Vagina (tissue), 2 donors: ENCODE data around the gene IL37. TPM values are rescaled to one million over a fixed set of nuclear protein-coding genes. Genes with fewer than 3 reads are reported as not detected.

Experiments
- DNase-seq, 2 donors: peaks; one replicate each; pipeline ENCODE4 v3.0.0-alpha.2; 2017; ENCODE audit errors: extremely low spot score in 2 of 2
- H3K27ac ChIP-seq: fragments of 200-600 bp; sonication (generic); one replicate; pipeline ENCODE4 v1.5.1; 2019
- H3K27me3 ChIP-seq: fragments of 200-600 bp; sonication (generic); one replicate; pipeline ENCODE4 v1.5.1; 2019
- H3K36me3 ChIP-seq, 2 donors: fragments of 200-600 bp; sonication (generic); one replicate each; pipeline ENCODE4 v1.5.1; 2017 to 2019
- H3K4me1 ChIP-seq: fragments of 200-600 bp; sonication (generic); one replicate; pipeline ENCODE4 v1.5.1; 2019
- H3K4me3 ChIP-seq, 2 donors: fragments of 200-600 bp; sonication (generic); 1 replicate in 1 of 2; 2 replicates in 1 of 2; pipeline ENCODE4 v1.5.1; 2016 to 2019
- H3K9me3 ChIP-seq: fragments of 200-600 bp; sonication (generic); one replicate; pipeline ENCODE4 v1.5.1; 2019
- POLR2A ChIP-seq, 2 donors: fragments of 450-650 bp; IDR thresholded peaks; one replicate each; pipeline ENCODE4 v1.6.1; 2017; ENCODE audit warnings: antibody characterized with exemption in 2 of 2, mild to moderate bottlenecking in 2 of 2, moderate library complexity in 2 of 2
- POLR2AphosphoS5 ChIP-seq, 2 donors: sonication (generic); formaldehyde crosslinking; IDR thresholded peaks; one replicate each; pipeline ENCODE4 v1.9.0; 2017; ENCODE audit warnings: antibody characterized with exemption in 2 of 2, mild to moderate bottlenecking in 2 of 2, low read depth in 1 of 2; ENCODE audit not compliant: insufficient read depth in 1 of 2
- intact Hi-C: fragments of 100-400 bp; cut with DNase I; formaldehyde crosslinking; loops from one replicate; pipeline ENCODE4 v1.15.1; 2023
- total RNA-seq: library from RNA; depleted of rRNA; stranded (reverse); fragments of >200 nt; gene quantifications from one replicate; pipeline ENCODE4 v1.2.3, GENCODE V29; 2016
- TF ChIP-seq, protein P1 (sequence below), 3 experiments: fragments of 450-650 bp in 2 of 3; fragments of 200-600 bp in 1 of 3; sonication (generic) in 1 of 3; IDR thresholded peaks; one replicate each; pipeline ENCODE4 v1.5.1; 2017 to 2019; ENCODE audit warnings: antibody characterized with exemption in 3 of 3, mild to moderate bottlenecking in 2 of 3, moderate library complexity in 2 of 3

IL37 gene
- total RNA-seq, 1 donor from 2014 or later: not detected

GRCh38 chr2:112944971-112945370 lies 34.0 kb downstream of the IL37 start:
- intact Hi-C loops: no loop called here

GRCh38 chr2:112946086-112946485 lies 35.1 kb downstream of the IL37 start:
- TF ChIP-seq POLR2AphosphoS5 (IDR thresholded peaks at IDR 0.05; ENCODE audit: insufficient read depth in 1 of 2, low read depth in 1 of 2) (no peak), POLR2A (IDR thresholded peaks at IDR 0.05) (no peak)
- TF ChIP-seq, protein P1, sequence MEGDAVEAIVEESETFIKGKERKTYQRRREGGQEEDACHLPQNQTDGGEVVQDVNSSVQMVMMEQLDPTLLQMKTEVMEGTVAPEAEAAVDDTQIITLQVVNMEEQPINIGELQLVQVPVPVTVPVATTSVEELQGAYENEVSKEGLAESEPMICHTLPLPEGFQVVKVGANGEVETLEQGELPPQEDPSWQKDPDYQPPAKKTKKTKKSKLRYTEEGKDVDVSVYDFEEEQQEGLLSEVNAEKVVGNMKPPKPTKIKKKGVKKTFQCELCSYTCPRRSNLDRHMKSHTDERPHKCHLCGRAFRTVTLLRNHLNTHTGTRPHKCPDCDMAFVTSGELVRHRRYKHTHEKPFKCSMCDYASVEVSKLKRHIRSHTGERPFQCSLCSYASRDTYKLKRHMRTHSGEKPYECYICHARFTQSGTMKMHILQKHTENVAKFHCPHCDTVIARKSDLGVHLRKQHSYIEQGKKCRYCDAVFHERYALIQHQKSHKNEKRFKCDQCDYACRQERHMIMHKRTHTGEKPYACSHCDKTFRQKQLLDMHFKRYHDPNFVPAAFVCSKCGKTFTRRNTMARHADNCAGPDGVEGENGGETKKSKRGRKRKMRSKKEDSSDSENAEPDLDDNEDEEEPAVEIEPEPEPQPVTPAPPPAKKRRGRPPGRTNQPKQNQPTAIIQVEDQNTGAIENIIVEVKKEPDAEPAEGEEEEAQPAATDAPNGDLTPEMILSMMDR (IDR thresholded peaks at IDR 0.05): no peak
- H3K4me1 ChIP-seq: no peaks in the 10 kb centered on the region
- H3K36me3 ChIP-seq: no peaks in the 10 kb centered on the region
- peaks cover 6% of the 10 kb centered on the region for H3K9me3 ChIP-seq
- intact Hi-C loops: no loop called here
- no peak overlapping the region for H3K4me3 ChIP-seq
- DNase-seq: no peak
- H3K27ac ChIP-seq: no peak overlapping the region
- H3K27me3 ChIP-seq: no peaks in the 10 kb centered on the region

More at GRCh38 chr2:112944971-112945370, 34.0 kb downstream of the IL37 start:
- Histone ChIP-seq H3K27ac (no peak overlapping the region), H3K4me1 (no peaks in the 10 kb centered on the region), H3K27me3 (no peaks in the 10 kb centered on the region), H3K9me3 (peaks cover 6% of the 10 kb centered on the region), H3K4me3 (no peak overlapping the region), H3K36me3 (no peaks in the 10 kb centered on the region)
- no peak for TF ChIP-seq POLR2AphosphoS5 (IDR thresholded peaks at IDR 0.05; ENCODE audit: insufficient read depth in 1 of 2, low read depth in 1 of 2)
- TF ChIP-seq, protein P1 (IDR thresholded peaks at IDR 0.05): no peak
- DNase-seq: no peak

DNA sequence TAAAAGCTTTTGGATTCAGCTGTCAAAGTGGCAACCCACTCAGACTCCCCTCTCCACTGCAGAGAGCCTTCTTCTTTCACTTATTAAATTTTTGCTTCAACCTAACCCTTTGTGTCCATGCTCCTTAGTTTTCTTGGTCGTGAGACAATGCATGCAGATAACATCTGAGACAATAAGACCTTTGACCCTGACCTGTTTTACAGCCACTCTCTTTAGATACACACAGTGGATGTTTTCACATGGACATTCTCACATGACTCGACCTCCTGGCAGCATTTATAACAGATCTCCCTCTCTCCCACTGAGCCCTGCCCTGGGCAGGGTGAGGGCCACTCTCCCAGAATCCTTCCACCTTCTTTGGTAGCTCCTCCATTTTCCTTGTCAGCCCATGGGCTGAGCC lies 36.4 kb downstream of the IL37 start:
- TF ChIP-seq POLR2AphosphoS5 (IDR thresholded peaks at IDR 0.05; ENCODE audit: insufficient read depth in 1 of 2, low read depth in 1 of 2) (no peak), POLR2A (IDR thresholded peaks at IDR 0.05) (no peak)
- TF ChIP-seq, protein P1 (IDR thresholded peaks at IDR 0.05): no peak
- no peaks in the 10 kb centered on the region for H3K4me1 ChIP-seq
- H3K4me3 ChIP-seq: no peak overlapping the region
- H3K27me3 ChIP-seq: no peaks in the 10 kb centered on the region
- DNase-seq: no peak
- no peak overlapping the region for H3K27ac ChIP-seq
- intact Hi-C loops: no loop called here
- no peaks in the 10 kb centered on the region for H3K36me3 ChIP-seq
- H3K9me3 ChIP-seq: peaks cover 6% of the 10 kb centered on the region

DNA sequence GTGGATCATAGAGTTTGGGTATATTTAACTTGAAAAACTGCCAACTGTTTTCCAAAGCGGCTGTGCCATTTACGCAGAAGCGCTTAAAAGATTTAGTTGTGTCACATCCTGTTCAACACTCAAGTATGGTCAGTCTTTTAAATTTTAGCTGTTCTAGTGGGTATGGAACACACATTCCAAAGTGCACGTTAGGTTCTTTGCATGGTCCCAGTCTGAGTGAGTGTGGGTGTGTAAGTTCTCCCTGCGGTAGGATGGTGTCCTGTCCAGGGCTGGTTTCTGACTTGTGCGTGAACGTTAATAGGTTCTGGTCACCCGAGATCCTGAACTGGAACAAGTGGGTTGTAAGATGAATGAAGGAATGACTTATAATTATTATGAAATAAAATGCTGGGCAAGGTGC lies 38.5 kb downstream of the IL37 start:
- H3K36me3 ChIP-seq: no peaks in the 10 kb centered on the region
- TF ChIP-seq, protein P1 (IDR thresholded peaks at IDR 0.05): no peak
- TF ChIP-seq POLR2AphosphoS5 (IDR thresholded peaks at IDR 0.05; ENCODE audit: insufficient read depth in 1 of 2, low read depth in 1 of 2): no peak
- no peak for TF ChIP-seq POLR2A (IDR thresholded peaks at IDR 0.05)
- H3K27me3 ChIP-seq: no peaks in the 10 kb centered on the region
- H3K27ac ChIP-seq: no peak overlapping the region
- intact Hi-C loops: no loop called here
- no peak for DNase-seq
- no peaks in the 10 kb centered on the region for H3K4me1 ChIP-seq
- peaks cover 6% of the 10 kb centered on the region for H3K9me3 ChIP-seq
- no peak overlapping the region for H3K4me3 ChIP-seq

DNA sequence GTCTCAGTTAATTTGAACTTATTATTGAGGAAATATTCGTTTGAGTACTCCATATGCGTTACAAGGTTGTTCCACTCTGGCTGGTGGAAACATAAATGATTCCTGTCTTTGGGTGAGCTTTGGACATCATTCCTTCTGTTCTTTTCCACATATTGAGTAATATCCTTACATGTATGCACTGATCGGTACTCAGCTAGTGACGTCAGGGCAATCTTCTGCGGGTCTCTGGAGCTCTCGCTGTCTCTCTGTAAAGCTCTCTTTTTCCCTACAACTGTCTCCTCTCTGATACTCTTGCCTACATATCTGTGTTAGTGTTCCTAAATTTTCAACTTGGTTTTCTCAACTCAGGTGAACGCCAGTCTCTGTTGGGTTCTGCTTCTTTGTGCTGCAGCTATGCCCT lies 43.4 kb downstream of the IL37 start:
- no peaks in the 10 kb centered on the region for H3K9me3 ChIP-seq
- TF ChIP-seq POLR2A (IDR thresholded peaks at IDR 0.05) (no peak), POLR2AphosphoS5 (IDR thresholded peaks at IDR 0.05; ENCODE audit: insufficient read depth in 1 of 2, low read depth in 1 of 2) (no peak)
- TF ChIP-seq, protein P1 (IDR thresholded peaks at IDR 0.05): no peak
- H3K4me3 ChIP-seq: no peak overlapping the region
- H3K27me3 ChIP-seq: no peaks in the 10 kb centered on the region
- DNase-seq: no peak
- intact Hi-C loops: no loop called here
- no peaks in the 10 kb centered on the region for H3K4me1 ChIP-seq
- no peaks in the 10 kb centered on the region for H3K36me3 ChIP-seq
- H3K27ac ChIP-seq: no peak overlapping the region
